Measurements from ENCODE around the gene N4BP3. TPM values are rescaled to one million over a fixed set of nuclear protein-coding genes. Genes with fewer than 3 reads are reported as not detected.

Gene N4BP3
- total RNA-seq, 4 donors from 2014 or later: 0.55 to 2.6 (median 1.2) TPM

GRCh38 chr5:178122346-178122745, 9.0 kb downstream of the N4BP3 start:
- no peak for DNase-seq
- no peak for TF ChIP-seq POLR2AphosphoS5 (IDR thresholded peaks at IDR 0.05)
- no peak for TF ChIP-seq POLR2A (IDR thresholded peaks at IDR 0.05)
- no peak for TF ChIP-seq EP300 (IDR thresholded peaks at IDR 0.05; ENCODE audit: low read depth)
- no peak for TF ChIP-seq CTCF (IDR thresholded peaks at IDR 0.05)
- Histone ChIP-seq H3K4me1 (peaks cover 11 to 29% (median 14%) of the 10 kb centered on the region in 4 donors), H3K27ac (no peak overlapping the region), H3K4me3 (no peak overlapping the region), H3K36me3 (no peaks in the 10 kb centered on the region), H3K9me3 (no peaks in the 10 kb centered on the region), H3K27me3 (peaks cover 6% of the 10 kb centered on the region)
- WGBS, 2 donors (ENCODE audit: low coverage in 1 of 2): 95% methylated on average over 5 of the region's 5 CpGs; no CpG with 5 or more reads in 1 of the 2 donors
- in situ Hi-C loops (cut with MboI; ENCODE audit: low pct_ligation_motif_present in 1 of 4, low pct_unique_long_range_greater_than_20kb in 1 of 4, low sequenced_read_pairs in 3 of 4): no loop called here
- intact Hi-C loops (cut with DNase I; ENCODE audit: low total_unique reads): no loop called here

- H3K27ac ChIP-seq: no peak overlapping the region
- DNase-seq: no peak
- 90% methylated on average over 13 of the region's 13 CpGs; no CpG with 5 or more reads in 1 of the 2 donors for WGBS, 2 donors (ENCODE audit: low coverage in 1 of 2)
- no peak overlapping the region for H3K4me3 ChIP-seq
- H3K27me3 ChIP-seq: no peaks in the 10 kb centered on the region
- peaks cover 11 to 29% (median 14%) of the 10 kb centered on the region in 4 donors for H3K4me1 ChIP-seq
- in situ Hi-C loops (cut with MboI; ENCODE audit: low pct_ligation_motif_present in 1 of 4, low pct_unique_long_range_greater_than_20kb in 1 of 4, low sequenced_read_pairs in 3 of 4) (no loop called here), intact Hi-C loops (cut with DNase I; ENCODE audit: low total_unique reads) (no loop called here)
- no peaks in the 10 kb centered on the region for H3K36me3 ChIP-seq
- no peaks in the 10 kb centered on the region for H3K9me3 ChIP-seq
- TF ChIP-seq EP300 (IDR thresholded peaks at IDR 0.05; ENCODE audit: low read depth) (no peak), POLR2A (IDR thresholded peaks at IDR 0.05) (no peak), POLR2AphosphoS5 (IDR thresholded peaks at IDR 0.05) (no peak), CTCF (IDR thresholded peaks at IDR 0.05) (no peak)
Measured at GRCh38 chr5:178123094-178123965, 10.0 kb downstream of the N4BP3 start.

GRCh38 chr5:178123966-178124925, 10.9 kb downstream of the N4BP3 start:
- TF ChIP-seq EP300 (IDR thresholded peaks at IDR 0.05; ENCODE audit: low read depth) (no peak), CTCF (IDR thresholded peaks at IDR 0.05) (no peak), POLR2AphosphoS5 (IDR thresholded peaks at IDR 0.05) (no peak), POLR2A (IDR thresholded peaks at IDR 0.05) (no peak)
- 61% methylated on average over 18 of the region's 18 CpGs; no CpG with 5 or more reads in 1 of the 2 donors for WGBS, 2 donors (ENCODE audit: low coverage in 1 of 2)
- Histone ChIP-seq H3K27me3 (no peaks in the 10 kb centered on the region), H3K4me3 (no peak overlapping the region), H3K4me1 (peaks cover 11 to 29% (median 14%) of the 10 kb centered on the region in 4 donors), H3K36me3 (no peaks in the 10 kb centered on the region), H3K9me3 (no peaks in the 10 kb centered on the region), H3K27ac (no peak overlapping the region)
- in situ Hi-C loops (cut with MboI; ENCODE audit: low pct_ligation_motif_present in 1 of 4, low pct_unique_long_range_greater_than_20kb in 1 of 4, low sequenced_read_pairs in 3 of 4) (no loop called here), intact Hi-C loops (cut with DNase I; ENCODE audit: low total_unique reads) (no loop called here)
- DNase-seq: peak; percentile 27

All from transverse colon (tissue), 4 donors.